ENCODE results near the gene MEF2A. TPM values are rescaled to one million over a fixed set of nuclear protein-coding genes. Genes with fewer than 3 reads are reported as not detected.
"Not testable (repeated sequence)": the region's sequence is repeated elsewhere in the genome, so short reads cannot be mapped to it uniquely, and the experiment has no call there.

MEF2A gene
- total RNA-seq, 1 experiment from 2014 or later, result 29.6 TPM

DNA sequence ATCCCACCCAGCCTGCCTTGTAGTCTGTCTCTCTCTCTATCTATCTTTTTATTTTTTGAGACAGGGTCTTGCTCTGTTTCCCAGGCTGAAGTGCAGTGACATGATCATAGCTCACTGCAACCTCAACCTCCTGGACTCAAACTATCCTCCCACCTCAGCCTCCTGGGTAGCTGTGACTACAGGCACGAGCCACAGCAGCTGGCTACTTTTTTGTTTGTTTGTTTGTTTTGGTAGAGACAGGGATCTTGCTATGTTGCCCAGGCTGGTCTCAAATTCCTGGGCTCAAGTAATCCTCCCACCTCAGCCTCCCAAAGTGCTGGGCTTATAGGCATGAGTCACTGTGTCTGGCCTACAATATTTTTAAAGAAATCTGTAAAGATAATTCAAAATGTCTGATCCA lies 46.4 kb upstream of the MEF2A start:
- H3K9me2 ChIP-seq (ENCODE audit: insufficient read depth); RAD21 ChIA-PET (ENCODE audit: low non-redundant PET in 1 of 2, low total read pairs in 2 of 2, uncharacterized antibody in 2 of 2, unreplicated experiment in 2 of 2); H3K9me3 ChIP-seq (ENCODE audit: control insufficient read depth in 1 of 2, insufficient read depth in 1 of 2, low read depth in 1 of 2, low read length in 2 of 2); CTCF ChIA-PET; H3K27ac ChIP-seq (ENCODE audit: low read depth, low read length); H3K4me1 ChIP-seq (ENCODE audit: control insufficient read depth in 1 of 2, insufficient read depth in 2 of 2, low read length in 2 of 2); H3K4me3 ChIP-seq (replicated peaks in 1 of 2; ENCODE audit: low read depth in 1 of 2, low read length in 2 of 2); H3K4me2 ChIP-seq (ENCODE audit: low read length); BruUV-seq (replicated peaks); DNase-seq (ENCODE audit: low read depth, low spot score); POLR2A ChIA-PET; H3K27me3 ChIP-seq (ENCODE audit: insufficient read depth, low read length); intact Hi-C loops (cut with micrococcal nuclease); ATAC-seq; H4K20me1 ChIP-seq (ENCODE audit: insufficient read depth); H2AFZ ChIP-seq (ENCODE audit: low read depth, low read length, poor library complexity, severe bottlenecking); H3K79me2 ChIP-seq (ENCODE audit: insufficient read depth, low read length); H3K9ac ChIP-seq (ENCODE audit: low read length); H3K36me3 ChIP-seq (ENCODE audit: control insufficient read depth in 1 of 2, insufficient read depth in 2 of 2, low read length in 2 of 2): not testable (repeated sequence)

DNA sequence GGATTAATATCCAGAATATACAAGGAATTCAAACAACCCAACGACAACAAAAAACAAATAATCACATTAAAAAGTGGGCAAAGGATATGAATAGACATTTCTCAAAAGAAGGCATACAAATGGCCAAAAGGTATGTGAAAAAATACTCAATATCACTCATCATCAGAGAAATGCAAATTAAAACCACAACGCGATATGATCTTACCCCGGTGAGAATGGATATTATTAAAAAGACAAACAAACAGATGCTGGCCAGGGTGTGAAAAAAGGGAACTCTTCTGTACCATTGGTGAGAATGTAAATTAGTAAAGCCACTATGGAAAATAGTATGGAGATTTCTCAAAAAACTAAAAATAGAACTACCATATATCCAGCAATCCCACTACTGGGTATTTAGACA lies 43.5 kb upstream of the MEF2A start:
- Histone ChIP-seq H3K4me1 (ENCODE audit: control insufficient read depth in 1 of 2, insufficient read depth in 2 of 2, low read length in 2 of 2) (no peaks in the 10 kb centered on the region), H3K9ac (ENCODE audit: low read length) (no peak overlapping the region), H3K79me2 (ENCODE audit: insufficient read depth, low read length) (no peaks in the 10 kb centered on the region), H3K4me2 (ENCODE audit: low read length) (no peak overlapping the region), H3K4me3 (replicated peaks in 1 of 2; ENCODE audit: low read depth in 1 of 2, low read length in 2 of 2) (no peak overlapping the region), H3K9me2 (ENCODE audit: insufficient read depth) (no peaks in the 10 kb centered on the region), H3K27ac (ENCODE audit: low read depth, low read length) (no peak overlapping the region), H2AFZ (ENCODE audit: low read depth, low read length, poor library complexity, severe bottlenecking) (no peak overlapping the region), H3K9me3 (ENCODE audit: control insufficient read depth in 1 of 2, insufficient read depth in 1 of 2, low read depth in 1 of 2, low read length in 2 of 2) (no peaks in the 10 kb centered on the region), H4K20me1 (ENCODE audit: insufficient read depth) (no peaks in the 10 kb centered on the region), H3K27me3 (ENCODE audit: insufficient read depth, low read length) (no peaks in the 10 kb centered on the region), H3K36me3 (ENCODE audit: control insufficient read depth in 1 of 2, insufficient read depth in 2 of 2, low read length in 2 of 2) (no peaks in the 10 kb centered on the region)
- no peak for TF ChIP-seq ZNF274 (IDR thresholded peaks at IDR 0.05; ENCODE audit: low read depth, low read length)
- no peak for TF ChIP-seq EGR1 (IDR thresholded peaks at IDR 0.05; ENCODE audit: low read depth)
- TF ChIP-seq FOSL1 (IDR thresholded peaks at IDR 0.05; ENCODE audit: low read depth), result no peak
- TF ChIP-seq, protein P1, sequence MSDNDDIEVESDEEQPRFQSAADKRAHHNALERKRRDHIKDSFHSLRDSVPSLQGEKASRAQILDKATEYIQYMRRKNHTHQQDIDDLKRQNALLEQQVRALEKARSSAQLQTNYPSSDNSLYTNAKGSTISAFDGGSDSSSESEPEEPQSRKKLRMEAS (IDR thresholded peaks at IDR 0.05), result no peak
- no peak for TF ChIP-seq EZH2 (IDR thresholded peaks at IDR 0.05)
- no peak for TF ChIP-seq POLR2A (IDR thresholded peaks at IDR 0.05; ENCODE audit: borderline replicate concordance, extremely low read depth, insufficient read depth, insufficient read length)
- no peak for TF ChIP-seq YY1 (IDR thresholded peaks at IDR 0.05; ENCODE audit: extremely low read depth, insufficient replicate concordance, low read depth, low read length)
- no peak for TF ChIP-seq CEBPB (IDR thresholded peaks at IDR 0.05; ENCODE audit: low read depth)
- ATAC-seq (no peak), DNase-seq (ENCODE audit: low read depth, low spot score) (no peak)
- BruUV-seq (replicated peaks), result no TSS peak
- intact Hi-C loops (cut with micrococcal nuclease), result no loop called here
- CTCF ChIA-PET, result no interaction called here
- RAD21 ChIA-PET (ENCODE audit: low non-redundant PET in 1 of 2, low total read pairs in 2 of 2, uncharacterized antibody in 2 of 2, unreplicated experiment in 2 of 2), result no interaction called here
- POLR2A ChIA-PET, result no interaction called here
